GM06990 (cell line): ENCODE data around the gene KCNH8.

Source experiments
- DNase-seq: peaks from one replicate; pipeline ENCODE4 v3.0.0-alpha.2; 2011; ENCODE audit not compliant: insufficient read length; ENCODE audit errors: extremely low read depth
- H3K27me3 ChIP-seq: replicated peaks from 2 replicates; pipeline ENCODE4 v1.6.0; 2011; ENCODE audit warnings: low read length; ENCODE audit not compliant: control insufficient read depth, insufficient read depth
- H3K36me3 ChIP-seq: 2 replicates; pipeline ENCODE4 v1.5.1; 2011; ENCODE audit warnings: low read length; ENCODE audit not compliant: control insufficient read depth, insufficient read depth
- H3K4me3 ChIP-seq: replicated peaks from 2 replicates; pipeline ENCODE4 v1.5.1; 2011; ENCODE audit warnings: low read depth, mild to moderate bottlenecking, control low read depth, low read length
- CTCF ChIP-seq: IDR thresholded peaks from 2 replicates; pipeline ENCODE4 v1.5.1; 2011; ENCODE audit warnings: low read length, control low read depth, mild to moderate bottlenecking, inconsistent platforms; ENCODE audit not compliant: insufficient read depth, poor library complexity, severe bottlenecking

KCNH8 gene

GRCh38 chr3:19547665-19548464, 399.6 kb downstream of the KCNH8 start:
- DNase-seq, result no peak
- Histone ChIP-seq H3K4me3 (no peak overlapping the region), H3K36me3 (no peaks in the 10 kb centered on the region), H3K27me3 (no peaks in the 10 kb centered on the region)
- TF ChIP-seq CTCF, result no peak

- TF ChIP-seq CTCF, result no peak
- H3K36me3 ChIP-seq, result no peaks in the 10 kb centered on the region
- DNase-seq, result peak; percentile 71
Observed at GRCh38 chr3:19559724-19560442, 411.6 kb downstream of the KCNH8 start.

GRCh38 chr3:19573644-19574043, 425.3 kb downstream of the KCNH8 start:
- Histone ChIP-seq H3K27me3 (no peaks in the 10 kb centered on the region), H3K4me3 (no peak overlapping the region), H3K36me3 (no peaks in the 10 kb centered on the region)
- TF ChIP-seq CTCF, result no peak
- no peak for DNase-seq

More at GRCh38 chr3:19559724-19560442, 411.6 kb downstream of the KCNH8 start:
- H3K27me3 ChIP-seq, result no peaks in the 10 kb centered on the region
- H3K4me3 ChIP-seq, result no peak overlapping the region

GRCh38 chr3:19574268-19574667, 426.0 kb downstream of the KCNH8 start:
- no peaks in the 10 kb centered on the region for H3K27me3 ChIP-seq
- no peak overlapping the region for H3K4me3 ChIP-seq
- no peak for DNase-seq
- no peak for TF ChIP-seq CTCF
- H3K36me3 ChIP-seq, result no peaks in the 10 kb centered on the region

- no peak for TF ChIP-seq CTCF
- Histone ChIP-seq H3K36me3 (no peaks in the 10 kb centered on the region), H3K27me3 (no peaks in the 10 kb centered on the region), H3K4me3 (no peak overlapping the region)
- DNase-seq, result no peak
Observed at GRCh38 chr3:19576343-19576742, 428.0 kb downstream of the KCNH8 start.
